ENCODE measurements around the gene RAB27B.

RAB27B gene

GRCh38 chr18:54916507-54916906, 88.2 kb downstream of the RAB27B start:
- no peak for DNase-seq

GRCh38 chr18:54918060-54918459, 89.8 kb downstream of the RAB27B start:
- DNase-seq: no peak

- DNase-seq: no peak
Observed at GRCh38 chr18:54919412-54919811, 91.1 kb downstream of the RAB27B start.

- no peak for DNase-seq
Observed at GRCh38 chr18:54923339-54923956, 95.2 kb downstream of the RAB27B start.

GRCh38 chr18:54924948-54925347, 96.7 kb downstream of the RAB27B start:
- no peak for DNase-seq

GRCh38 chr18:54926593-54927325, 98.5 kb downstream of the RAB27B start:
- no peak for DNase-seq

GRCh38 chr18:54928236-54928635, 100.0 kb downstream of the RAB27B start:
- no peak for DNase-seq

GRCh38 chr18:54931152-54931551, 102.9 kb downstream of the RAB27B start:
- no peak for DNase-seq

GRCh38 chr18:54932472-54932871, 104.2 kb downstream of the RAB27B start:
- no peak for DNase-seq

GRCh38 chr18:54938506-54938905, 110.2 kb downstream of the RAB27B start:
- no peak for DNase-seq

- DNase-seq: no peak
Observed at GRCh38 chr18:54939361-54939917, 111.2 kb downstream of the RAB27B start.

GRCh38 chr18:54942144-54942543, 113.9 kb downstream of the RAB27B start:
- DNase-seq: no peak

- no peak for DNase-seq
Observed at GRCh38 chr18:54942569-54942968, 114.3 kb downstream of the RAB27B start.
